Trophoblast cell (in vitro differentiated cells and primary cell): ENCODE data around the gene RGS19.

Experiments
- DNase-seq, 2 donors: peaks; one replicate each; pipeline ENCODE4 v3.0.0-alpha.2; 2016
- H2AFZ ChIP-seq: 2 replicates; pipeline ENCODE4 v1.6.1; 2013; ENCODE audit warnings: low read length, moderate library complexity, mild to moderate bottlenecking; ENCODE audit not compliant: insufficient read depth, poor library complexity
- H2AK5ac ChIP-seq: 2 replicates; pipeline ENCODE4 v1.6.1; 2013; ENCODE audit warnings: mild to moderate bottlenecking, low read length
- H2BK120ac ChIP-seq: 2 replicates; pipeline ENCODE4 v1.6.1; 2013; ENCODE audit warnings: low read length, mild to moderate bottlenecking, moderate library complexity; ENCODE audit not compliant: insufficient read depth, poor library complexity
- H2BK12ac ChIP-seq: 2 replicates; pipeline ENCODE4 v1.6.1; 2013; ENCODE audit warnings: mild to moderate bottlenecking, low read length, moderate library complexity
- H2BK5ac ChIP-seq: 2 replicates; pipeline ENCODE4 v1.6.1; 2013; ENCODE audit warnings: low read length, low read depth, moderate library complexity, mild to moderate bottlenecking; ENCODE audit not compliant: poor library complexity
- H3K14ac ChIP-seq: 2 replicates; pipeline ENCODE4 v1.6.1; 2013; ENCODE audit warnings: mild to moderate bottlenecking, low read length
- H3K18ac ChIP-seq: 2 replicates; pipeline ENCODE4 v1.6.1; 2013; ENCODE audit warnings: mild to moderate bottlenecking, low read length
- H3K23ac ChIP-seq: 2 replicates; pipeline ENCODE4 v1.6.1; 2013; ENCODE audit warnings: low read length
- H3K27ac ChIP-seq: 2 replicates; pipeline ENCODE4 v1.5.1; 2013; ENCODE audit warnings: low read depth, mild to moderate bottlenecking, inconsistent platforms, low read length, moderate library complexity
- H3K27me3 ChIP-seq: 2 replicates; pipeline ENCODE4 v1.6.1; 2013; ENCODE audit warnings: inconsistent platforms, mild to moderate bottlenecking, low read length, moderate library complexity; ENCODE audit not compliant: insufficient read depth
- H3K36me3 ChIP-seq, 2 experiments: 1 replicate in 1 of 2; 2 replicates in 1 of 2; pipeline ENCODE4 v1.6.1; 2013; ENCODE audit warnings: low read length in 2 of 2, mild to moderate bottlenecking in 2 of 2, moderate library complexity in 1 of 2; ENCODE audit not compliant: insufficient read depth in 2 of 2, control insufficient read depth in 1 of 2
- H3K4ac ChIP-seq: 2 replicates; pipeline ENCODE4 v1.6.1; 2013; ENCODE audit warnings: low read depth, mild to moderate bottlenecking, low read length, moderate library complexity
- H3K4me1 ChIP-seq, 2 experiments: 1 replicate in 1 of 2; 2 replicates in 1 of 2; pipeline ENCODE4 v1.6.1; 2013; ENCODE audit warnings: low read length in 2 of 2, mild to moderate bottlenecking in 2 of 2, moderate library complexity in 1 of 2; ENCODE audit not compliant: insufficient read depth in 2 of 2, control insufficient read depth in 1 of 2
- H3K4me2 ChIP-seq: 2 replicates; pipeline ENCODE4 v1.6.1; 2013; ENCODE audit warnings: inconsistent platforms, mild to moderate bottlenecking, low read length, moderate library complexity
- H3K4me3 ChIP-seq: 2 replicates; pipeline ENCODE4 v1.5.1; 2013; ENCODE audit warnings: mild to moderate bottlenecking, low read depth, low read length, inconsistent platforms
- H3K79me1 ChIP-seq: one replicate; pipeline ENCODE4 v1.6.1; 2013; ENCODE audit warnings: low read length
- H3K79me2 ChIP-seq: 2 replicates; pipeline ENCODE4 v1.6.1; 2013; ENCODE audit warnings: low read length, mild to moderate bottlenecking; ENCODE audit not compliant: control insufficient read depth, insufficient read depth, poor library complexity
- H3K9ac ChIP-seq: 2 replicates; pipeline ENCODE4 v1.6.1; 2013; ENCODE audit warnings: mild to moderate bottlenecking, low read length
- H3K9me3 ChIP-seq: 2 replicates; pipeline ENCODE4 v1.6.1; 2013; ENCODE audit warnings: low read depth, mild to moderate bottlenecking, control low read depth, inconsistent platforms, low read length; ENCODE audit not compliant: insufficient read depth
- H4K12ac ChIP-seq: 2 replicates; pipeline ENCODE4 v1.6.1; 2013; ENCODE audit warnings: low read depth, mild to moderate bottlenecking, low read length, moderate library complexity
- H4K8ac ChIP-seq: 2 replicates; pipeline ENCODE4 v1.6.1; 2013; ENCODE audit warnings: low read depth, mild to moderate bottlenecking, low read length, moderate library complexity
- H4K91ac ChIP-seq: one replicate; pipeline ENCODE4 v1.6.1; 2013; ENCODE audit warnings: low read depth, mild to moderate bottlenecking, low read length, moderate library complexity
- WGBS: extraction: QIAGEN DNeasy Blood & Tissue Kit; methylation state at CpG from one replicate; pipeline ENCODE4 v1.1.7; 2013; ENCODE audit warnings: missing lambda C conversion rate; ENCODE audit not compliant: insufficient read length, insufficient coverage; ENCODE audit errors: extremely low coverage; 5-methylcytosine and 5-hydroxymethylcytosine counted together

RGS19 gene

DNA sequence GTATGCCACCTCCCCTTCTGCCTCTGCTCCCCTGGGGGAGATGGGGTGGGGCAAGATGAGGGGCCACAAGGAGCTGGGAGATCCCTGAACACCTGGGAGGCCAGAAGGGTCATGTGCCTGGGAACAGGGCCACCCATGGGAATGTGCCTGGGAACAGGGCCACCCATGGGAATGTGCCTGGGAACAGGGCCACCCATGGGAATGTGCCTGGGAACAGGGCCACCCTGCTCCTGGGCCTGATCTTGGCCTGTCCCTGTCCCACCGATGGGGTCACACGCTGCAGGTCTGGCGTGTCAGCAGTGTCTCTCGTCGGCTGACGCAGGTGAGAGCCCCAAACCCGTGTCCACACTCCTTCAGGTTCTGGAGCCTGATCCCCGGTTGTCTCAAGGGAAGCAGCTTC is 4.4 kb downstream of the RGS19 start:
- Histone ChIP-seq H3K4me3 (no peak overlapping the region), H3K4me1 (peaks cover 4 to 8% of the 10 kb centered on the region in 2 experiments), H3K79me1 (peaks cover 8% of the 10 kb centered on the region), H3K14ac (no peak overlapping the region), H4K91ac (no peak overlapping the region), H2BK5ac (no peak overlapping the region), H4K12ac (no peak overlapping the region), H3K4ac (no peak overlapping the region), H2BK12ac (no peak overlapping the region), H3K9ac (no peak overlapping the region), H3K36me3 (peaks cover 21 to 32% of the 10 kb centered on the region in 2 experiments), H4K8ac (no peak overlapping the region), H3K79me2 (peaks cover 7% of the 10 kb centered on the region), H3K4me2 (no peak overlapping the region), H3K23ac (no peak overlapping the region), H3K9me3 (no peaks in the 10 kb centered on the region), H3K18ac (no peak overlapping the region), H2AK5ac (no peak overlapping the region), H2BK120ac (no peak overlapping the region), H3K27me3 (no peaks in the 10 kb centered on the region), H2AFZ (no peak overlapping the region), H3K27ac (no peak overlapping the region)
- DNase-seq = no peak
- no CpG with 5 or more reads among the region's 8 CpGs for WGBS

DNA sequence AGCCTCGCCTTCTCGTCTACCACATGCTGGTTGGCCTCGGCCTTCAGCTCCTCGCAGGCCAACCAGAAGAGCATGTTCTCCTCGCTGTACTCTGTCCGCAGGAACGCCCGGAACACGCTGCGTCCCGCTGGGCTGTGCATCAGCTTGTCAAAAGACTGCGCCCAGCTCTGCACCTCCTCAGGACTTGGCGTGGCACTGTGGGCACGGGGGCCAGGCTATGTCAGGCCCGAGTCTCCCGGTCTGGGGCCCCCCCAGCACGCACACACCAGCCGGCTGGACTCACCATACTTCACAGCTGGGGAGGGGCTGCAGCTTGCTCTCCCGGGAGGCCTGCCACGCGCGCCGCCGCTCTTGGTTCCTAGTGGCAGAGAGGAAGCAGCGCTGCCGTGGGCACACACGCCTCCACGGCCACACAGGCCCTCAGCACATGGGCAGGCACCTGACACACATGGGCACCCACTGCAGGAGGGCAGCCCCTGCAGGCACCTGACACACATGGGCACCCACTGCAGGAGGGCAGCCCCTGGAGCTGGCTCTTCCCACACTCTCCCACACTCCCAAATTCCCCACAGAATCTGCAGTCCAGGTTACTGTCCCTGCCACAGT is 5.0 kb downstream of the RGS19 start:
- no peak overlapping the region for H2BK5ac ChIP-seq
- peaks cover 21 to 32% of the 10 kb centered on the region in 2 experiments for H3K36me3 ChIP-seq
- WGBS = no CpG with 5 or more reads among the region's 28 CpGs
- H2BK120ac ChIP-seq = no peak overlapping the region
- H2AK5ac ChIP-seq = no peak overlapping the region
- H3K4me2 ChIP-seq = no peak overlapping the region
- no peak overlapping the region for H3K4ac ChIP-seq
- H4K91ac ChIP-seq = no peak overlapping the region
- no peak for DNase-seq
- H3K27me3 ChIP-seq = no peaks in the 10 kb centered on the region
- peaks cover 4% of the 10 kb centered on the region for H3K79me1 ChIP-seq
- H3K9ac ChIP-seq = no peak overlapping the region
- no peak overlapping the region for H4K8ac ChIP-seq
- H3K27ac ChIP-seq = no peak overlapping the region
- H3K79me2 ChIP-seq = peaks cover 4% of the 10 kb centered on the region
- H3K18ac ChIP-seq = no peak overlapping the region
- no peak overlapping the region for H3K23ac ChIP-seq
- peaks cover 4 to 8% of the 10 kb centered on the region in 2 experiments for H3K4me1 ChIP-seq
- H3K9me3 ChIP-seq = no peaks in the 10 kb centered on the region
- H2BK12ac ChIP-seq = no peak overlapping the region
- H4K12ac ChIP-seq = no peak overlapping the region
- H3K4me3 ChIP-seq = no peak overlapping the region
- no peak overlapping the region for H2AFZ ChIP-seq
- H3K14ac ChIP-seq = no peak overlapping the region

DNA sequence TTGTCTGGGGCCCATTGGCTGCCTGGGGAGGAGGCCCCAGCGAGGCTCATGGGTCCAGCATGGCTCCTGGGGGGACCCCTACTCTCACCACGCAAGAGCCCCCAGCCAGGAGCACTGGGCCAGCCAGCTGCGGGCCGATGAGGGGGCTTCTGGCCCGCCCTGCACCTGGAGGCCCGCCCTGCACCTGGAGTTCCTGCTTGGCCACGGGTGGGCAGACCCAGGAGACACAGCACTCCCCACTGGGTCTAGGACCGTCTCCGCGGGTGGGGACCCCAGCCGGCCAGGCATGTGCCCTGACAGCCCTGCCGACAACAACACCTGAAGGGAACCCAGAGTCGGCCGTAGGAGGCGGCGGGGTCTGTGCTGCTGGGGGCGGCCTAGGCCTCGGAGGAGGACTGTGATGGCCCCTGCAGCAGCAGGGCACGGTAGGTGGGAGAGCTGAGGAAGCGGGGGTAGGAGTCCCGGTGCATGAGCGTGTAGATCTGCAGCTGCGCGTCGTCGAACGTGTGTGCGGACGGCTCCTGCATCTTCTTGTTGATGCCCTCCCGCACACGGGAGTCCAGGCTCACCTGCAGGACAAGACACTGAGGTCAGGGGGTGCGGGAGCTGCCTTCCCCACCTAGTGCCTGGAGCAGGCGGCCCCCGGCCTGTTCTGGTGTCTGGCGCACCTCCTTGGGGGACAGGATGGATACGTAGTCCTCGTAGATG is 5.7 kb downstream of the RGS19 start:
- H3K36me3 ChIP-seq = peaks cover 21 to 32% of the 10 kb centered on the region in 2 experiments
- H2AK5ac ChIP-seq = no peak overlapping the region
- H3K9ac ChIP-seq = no peak overlapping the region
- no CpG with 5 or more reads among the region's 37 CpGs for WGBS
- no peak overlapping the region for H2BK12ac ChIP-seq
- no peak overlapping the region for H2BK120ac ChIP-seq
- H3K4me3 ChIP-seq = no peak overlapping the region
- H3K27ac ChIP-seq = no peak overlapping the region
- no peak overlapping the region for H4K91ac ChIP-seq
- H4K12ac ChIP-seq = no peak overlapping the region
- no peak overlapping the region for H3K4me2 ChIP-seq
- H3K4ac ChIP-seq = no peak overlapping the region
- DNase-seq = no peak
- H3K23ac ChIP-seq = no peak overlapping the region
- H3K14ac ChIP-seq = no peak overlapping the region
- no peak overlapping the region for H4K8ac ChIP-seq
- no peak overlapping the region for H3K18ac ChIP-seq
- no peaks in the 10 kb centered on the region for H3K27me3 ChIP-seq
- no peak overlapping the region for H2BK5ac ChIP-seq
- H3K79me2 ChIP-seq = no peaks in the 10 kb centered on the region
- no peaks in the 10 kb centered on the region for H3K79me1 ChIP-seq
- no peaks in the 10 kb centered on the region for H3K9me3 ChIP-seq
- H2AFZ ChIP-seq = no peak overlapping the region
- peaks cover 0 to 4% of the 10 kb centered on the region in 2 experiments for H3K4me1 ChIP-seq

DNA sequence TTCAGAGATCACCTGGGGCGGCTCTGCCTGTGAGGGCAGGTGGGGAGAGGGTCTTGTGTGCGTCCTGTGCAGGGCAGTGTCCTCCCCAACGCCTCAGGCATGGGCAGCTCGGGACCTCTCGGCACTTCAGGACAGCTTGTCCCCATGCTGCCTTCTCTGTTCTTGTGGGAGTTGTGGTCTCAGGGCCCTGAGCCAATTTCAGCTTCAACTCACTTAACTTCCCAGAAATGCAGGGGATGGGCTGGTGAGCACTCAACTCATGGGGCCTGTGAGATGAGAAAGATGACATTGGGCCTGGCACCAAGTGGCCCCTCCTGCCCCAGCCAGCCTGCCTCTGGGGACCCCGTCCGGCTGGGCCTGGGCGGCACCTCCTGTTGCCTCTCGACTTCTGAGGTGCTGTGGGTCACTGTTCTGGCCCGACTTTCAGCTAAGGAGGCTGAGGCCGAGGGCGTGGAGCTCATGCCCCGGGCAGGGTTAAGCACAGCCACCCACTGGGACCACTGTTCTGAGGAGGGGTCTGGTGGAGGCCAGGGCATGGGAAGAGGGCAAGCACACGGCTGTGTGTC is 6.7 kb downstream of the RGS19 start:
- Histone ChIP-seq H4K8ac (no peak overlapping the region), H2BK5ac (no peak overlapping the region), H3K27me3 (no peaks in the 10 kb centered on the region), H2AFZ (no peak overlapping the region), H4K12ac (no peak overlapping the region), H3K4ac (no peak overlapping the region), H4K91ac (no peak overlapping the region), H3K27ac (no peak overlapping the region), H2BK12ac (no peak overlapping the region), H3K4me2 (no peak overlapping the region), H3K18ac (no peak overlapping the region), H3K4me3 (no peak overlapping the region), H3K9ac (no peak overlapping the region), H3K36me3 (peaks cover 21 to 32% of the 10 kb centered on the region in 2 experiments), H3K14ac (no peak overlapping the region), H3K79me2 (no peaks in the 10 kb centered on the region), H3K23ac (no peak overlapping the region), H3K4me1 (no peaks in the 10 kb centered on the region), H3K79me1 (no peaks in the 10 kb centered on the region), H3K9me3 (no peaks in the 10 kb centered on the region), H2AK5ac (no peak overlapping the region), H2BK120ac (no peak overlapping the region)
- no peak for DNase-seq
- WGBS = no CpG with 5 or more reads among the region's 14 CpGs
